Measurements from ENCODE around the gene PAXX.

Gene PAXX

GRCh38 chr9:136969150-136969549 lies 23.1 kb upstream of the PAXX start:
- Histone ChIP-seq H3K79me2 (ENCODE audit: insufficient read depth, low read depth) (no peaks in the 10 kb centered on the region), H3K4me3 (IDR thresholded peaks at IDR 0.05; ENCODE audit: insufficient read depth, low read depth, low read length) (no peak overlapping the region), H2AFZ (ENCODE audit: low read depth) (no peak overlapping the region), H3K27ac (no peak overlapping the region), H3K4me1 (ENCODE audit: low read depth, poor library complexity, severe bottlenecking) (peaks cover 18% of the 10 kb centered on the region), H3K4me2 (no peak overlapping the region), H3K27me3 (ENCODE audit: insufficient read depth, low read depth) (peaks cover 17% of the 10 kb centered on the region), H4K20me1 (ENCODE audit: insufficient read depth) (no peaks in the 10 kb centered on the region), H3K36me3 (ENCODE audit: insufficient read depth) (no peaks in the 10 kb centered on the region), H3K9ac (no peak overlapping the region)
- TF ChIP-seq CTCF (conservative IDR thresholded peaks at IDR 0.05; ENCODE audit: low read depth, low read length), result no peak

- Histone ChIP-seq H4K20me1 (ENCODE audit: insufficient read depth) (no peaks in the 10 kb centered on the region), H3K36me3 (ENCODE audit: insufficient read depth) (no peaks in the 10 kb centered on the region), H3K79me2 (ENCODE audit: insufficient read depth, low read depth) (no peaks in the 10 kb centered on the region), H2AFZ (ENCODE audit: low read depth) (no peak overlapping the region), H3K9ac (no peak overlapping the region), H3K4me1 (ENCODE audit: low read depth, poor library complexity, severe bottlenecking) (peaks cover 11% of the 10 kb centered on the region), H3K27me3 (ENCODE audit: insufficient read depth, low read depth) (peaks cover 24% of the 10 kb centered on the region), H3K4me2 (no peak overlapping the region), H3K4me3 (IDR thresholded peaks at IDR 0.05; ENCODE audit: insufficient read depth, low read depth, low read length) (no peak overlapping the region), H3K27ac (no peak overlapping the region)
- TF ChIP-seq CTCF (conservative IDR thresholded peaks at IDR 0.05; ENCODE audit: low read depth, low read length), result no peak
Measured at GRCh38 chr9:136969774-136970173, 22.4 kb upstream of the PAXX start.

GRCh38 chr9:136970361-136970760 lies 21.9 kb upstream of the PAXX start:
- no peak overlapping the region for H2AFZ ChIP-seq (ENCODE audit: low read depth)
- H4K20me1 ChIP-seq (ENCODE audit: insufficient read depth), result no peaks in the 10 kb centered on the region
- no peaks in the 10 kb centered on the region for H3K79me2 ChIP-seq (ENCODE audit: insufficient read depth, low read depth)
- H3K4me2 ChIP-seq, result no peak overlapping the region
- no peak overlapping the region for H3K4me3 ChIP-seq (IDR thresholded peaks at IDR 0.05; ENCODE audit: insufficient read depth, low read depth, low read length)
- H3K27ac ChIP-seq, result no peak overlapping the region
- no peak overlapping the region for H3K9ac ChIP-seq
- H3K4me1 ChIP-seq (ENCODE audit: low read depth, poor library complexity, severe bottlenecking), result peaks cover 11% of the 10 kb centered on the region
- TF ChIP-seq CTCF (conservative IDR thresholded peaks at IDR 0.05; ENCODE audit: low read depth, low read length), result no peak
- no peaks in the 10 kb centered on the region for H3K36me3 ChIP-seq (ENCODE audit: insufficient read depth)
- H3K27me3 ChIP-seq (ENCODE audit: insufficient read depth, low read depth), result peaks cover 29% of the 10 kb centered on the region

GRCh38 chr9:136971746-136972145 lies 20.5 kb upstream of the PAXX start:
- Histone ChIP-seq H3K4me2 (no peak overlapping the region), H4K20me1 (ENCODE audit: insufficient read depth) (no peaks in the 10 kb centered on the region), H3K36me3 (ENCODE audit: insufficient read depth) (no peaks in the 10 kb centered on the region), H3K4me1 (ENCODE audit: low read depth, poor library complexity, severe bottlenecking) (no peaks in the 10 kb centered on the region), H3K27me3 (ENCODE audit: insufficient read depth, low read depth) (peaks cover 34% of the 10 kb centered on the region), H3K9ac (no peak overlapping the region), H3K27ac (no peak overlapping the region), H3K4me3 (IDR thresholded peaks at IDR 0.05; ENCODE audit: insufficient read depth, low read depth, low read length) (no peak overlapping the region), H3K79me2 (ENCODE audit: insufficient read depth, low read depth) (no peaks in the 10 kb centered on the region), H2AFZ (ENCODE audit: low read depth) (no peak overlapping the region)
- TF ChIP-seq CTCF (conservative IDR thresholded peaks at IDR 0.05; ENCODE audit: low read depth, low read length), result no peak
